ENCODE measurements around the gene HMGA1.
A peak's percentile ranks its signal among the peaks of the same experiment; 100 is the strongest.

The HMGA1 gene

GRCh38 chr6:34237722-34238584 lies 1.3 kb downstream of the HMGA1 start:
- TF ChIP-seq POLR2A (IDR thresholded peaks at IDR 0.05; ENCODE audit: extremely low read depth, insufficient read length) = no peak
- peak; percentile 98 for TF ChIP-seq MYC (IDR thresholded peaks at IDR 0.05; ENCODE audit: low read depth, low read length)
- peak; percentile 37 for TF ChIP-seq CTCF (IDR thresholded peaks at IDR 0.05; ENCODE audit: low read depth, low read length)
- peak; percentile 94 for TF ChIP-seq MAX (IDR thresholded peaks at IDR 0.05; ENCODE audit: low read depth, low read length)
- peak; percentile 93 for DNase-seq (ENCODE audit: low read depth)
- H3K4me3 ChIP-seq (ENCODE audit: low read depth, low read length) = peak overlapping the region; percentile 72

- TF ChIP-seq MYC (IDR thresholded peaks at IDR 0.05; ENCODE audit: low read depth, low read length) (no peak), POLR2A (IDR thresholded peaks at IDR 0.05; ENCODE audit: extremely low read depth, insufficient read length) (no peak), MAX (IDR thresholded peaks at IDR 0.05; ENCODE audit: low read depth, low read length) (no peak), CTCF (IDR thresholded peaks at IDR 0.05; ENCODE audit: low read depth, low read length) (no peak)
- peak overlapping the region; percentile 72 for H3K4me3 ChIP-seq (ENCODE audit: low read depth, low read length)
- DNase-seq (ENCODE audit: low read depth) = no peak
Measured at GRCh38 chr6:34238585-34239499, 2.2 kb downstream of the HMGA1 start.

- H3K4me3 ChIP-seq (ENCODE audit: low read depth, low read length) = peak overlapping the region; percentile 72
- no peak for DNase-seq (ENCODE audit: low read depth)
- TF ChIP-seq MAX (IDR thresholded peaks at IDR 0.05; ENCODE audit: low read depth, low read length) (no peak), POLR2A (IDR thresholded peaks at IDR 0.05; ENCODE audit: extremely low read depth, insufficient read length) (no peak), MYC (IDR thresholded peaks at IDR 0.05; ENCODE audit: low read depth, low read length) (no peak), CTCF (IDR thresholded peaks at IDR 0.05; ENCODE audit: low read depth, low read length) (no peak)
Measured at GRCh38 chr6:34239500-34239825, 2.8 kb downstream of the HMGA1 start.

- TF ChIP-seq CTCF (IDR thresholded peaks at IDR 0.05; ENCODE audit: low read depth, low read length) = no peak
- peak overlapping the region; percentile 27 for H3K4me3 ChIP-seq (ENCODE audit: low read depth, low read length)
- no peak for DNase-seq (ENCODE audit: low read depth)
Measured at GRCh38 chr6:34239893-34240292, 3.2 kb downstream of the HMGA1 start.

- DNase-seq (ENCODE audit: low read depth) = no peak
- H3K4me3 ChIP-seq (ENCODE audit: low read depth, low read length) = no peak overlapping the region
- TF ChIP-seq MAX (IDR thresholded peaks at IDR 0.05; ENCODE audit: low read depth, low read length) = no peak
- no peak for TF ChIP-seq CTCF (IDR thresholded peaks at IDR 0.05; ENCODE audit: low read depth, low read length)
- no peak for TF ChIP-seq POLR2A (IDR thresholded peaks at IDR 0.05; ENCODE audit: extremely low read depth, insufficient read length)
- no peak for TF ChIP-seq MYC (IDR thresholded peaks at IDR 0.05; ENCODE audit: low read depth, low read length)
Measured at GRCh38 chr6:34240329-34241248, 3.9 kb downstream of the HMGA1 start.
